ENCODE results near the gene TRABD2A.

Gene TRABD2A

DNA sequence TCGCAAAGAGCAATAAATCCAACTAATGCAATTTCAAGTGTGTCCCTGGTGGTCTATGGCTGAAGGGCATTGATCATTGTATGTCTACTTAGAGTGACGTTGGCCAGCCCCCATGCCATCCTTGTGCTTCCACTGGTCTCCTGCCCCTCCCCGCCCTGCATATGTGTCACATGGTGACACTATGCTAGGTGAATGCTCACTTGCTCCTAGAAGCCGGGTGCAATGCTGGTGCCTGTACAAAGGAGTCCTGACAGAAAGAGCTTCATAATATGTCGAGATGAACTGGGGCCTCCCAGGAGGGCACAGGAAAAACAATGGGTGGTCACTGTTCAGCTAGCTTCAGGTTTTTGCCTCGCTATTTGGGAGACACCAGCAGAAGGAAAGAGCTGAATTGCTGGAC is 5.9 kb upstream of the TRABD2A start:
- TF ChIP-seq, protein P1, sequence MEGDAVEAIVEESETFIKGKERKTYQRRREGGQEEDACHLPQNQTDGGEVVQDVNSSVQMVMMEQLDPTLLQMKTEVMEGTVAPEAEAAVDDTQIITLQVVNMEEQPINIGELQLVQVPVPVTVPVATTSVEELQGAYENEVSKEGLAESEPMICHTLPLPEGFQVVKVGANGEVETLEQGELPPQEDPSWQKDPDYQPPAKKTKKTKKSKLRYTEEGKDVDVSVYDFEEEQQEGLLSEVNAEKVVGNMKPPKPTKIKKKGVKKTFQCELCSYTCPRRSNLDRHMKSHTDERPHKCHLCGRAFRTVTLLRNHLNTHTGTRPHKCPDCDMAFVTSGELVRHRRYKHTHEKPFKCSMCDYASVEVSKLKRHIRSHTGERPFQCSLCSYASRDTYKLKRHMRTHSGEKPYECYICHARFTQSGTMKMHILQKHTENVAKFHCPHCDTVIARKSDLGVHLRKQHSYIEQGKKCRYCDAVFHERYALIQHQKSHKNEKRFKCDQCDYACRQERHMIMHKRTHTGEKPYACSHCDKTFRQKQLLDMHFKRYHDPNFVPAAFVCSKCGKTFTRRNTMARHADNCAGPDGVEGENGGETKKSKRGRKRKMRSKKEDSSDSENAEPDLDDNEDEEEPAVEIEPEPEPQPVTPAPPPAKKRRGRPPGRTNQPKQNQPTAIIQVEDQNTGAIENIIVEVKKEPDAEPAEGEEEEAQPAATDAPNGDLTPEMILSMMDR (IDR thresholded peaks at IDR 0.05; ENCODE audit: borderline replicate concordance, control extremely low read depth, extremely low read depth, insufficient read depth, missing control alignments) = no peak
- in situ Hi-C loops (cut with MboI; ENCODE audit: low sequenced_read_pairs, unreplicated experiment) = no loop called here
- DNase-seq (ENCODE audit: low spot score) = no peak

DNA sequence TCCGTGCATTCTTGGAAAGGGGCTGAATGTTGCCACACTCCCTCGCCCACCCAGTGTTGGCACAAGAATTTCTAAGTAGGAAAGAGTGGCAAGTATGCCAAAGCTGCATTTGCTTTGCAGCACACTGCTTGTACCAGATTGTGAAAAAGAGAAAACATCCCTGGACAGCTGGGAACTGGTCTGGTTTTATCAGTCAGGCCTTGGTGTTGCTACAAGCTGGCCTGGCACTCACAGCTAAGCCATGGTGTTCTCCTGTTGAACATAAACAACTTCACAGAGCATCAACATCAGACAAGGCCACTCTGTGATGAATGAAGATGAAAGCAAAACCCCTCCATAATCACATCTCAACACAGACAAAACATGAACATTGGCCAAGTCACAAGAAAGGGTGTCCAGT is 4.2 kb upstream of the TRABD2A start:
- in situ Hi-C loops (cut with MboI; ENCODE audit: low sequenced_read_pairs, unreplicated experiment) = no loop called here
- DNase-seq (ENCODE audit: low spot score) = no peak
- TF ChIP-seq, protein P1 (IDR thresholded peaks at IDR 0.05; ENCODE audit: borderline replicate concordance, control extremely low read depth, extremely low read depth, insufficient read depth, missing control alignments) = no peak

DNA sequence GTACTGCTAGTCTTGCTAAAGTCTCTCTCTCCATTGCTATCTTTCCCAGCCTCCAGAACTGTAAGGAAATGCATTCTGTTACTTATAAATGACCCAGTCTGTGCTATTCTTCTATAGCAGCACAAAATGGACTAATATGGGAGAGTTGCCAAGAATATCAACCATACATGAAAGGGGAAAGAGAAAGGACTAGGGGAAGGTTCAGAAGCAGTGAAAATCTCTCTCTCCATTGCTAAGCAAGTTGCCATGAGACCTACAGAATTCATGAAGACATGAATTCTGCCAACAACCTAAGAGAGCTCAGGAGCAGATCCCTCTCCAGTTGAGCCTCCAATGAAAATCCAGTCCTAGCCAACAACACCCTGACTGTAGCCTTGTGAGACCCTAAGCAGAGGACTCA is 3.6 kb upstream of the TRABD2A start:
- TF ChIP-seq, protein P1 (IDR thresholded peaks at IDR 0.05; ENCODE audit: borderline replicate concordance, control extremely low read depth, extremely low read depth, insufficient read depth, missing control alignments) = no peak

DNA sequence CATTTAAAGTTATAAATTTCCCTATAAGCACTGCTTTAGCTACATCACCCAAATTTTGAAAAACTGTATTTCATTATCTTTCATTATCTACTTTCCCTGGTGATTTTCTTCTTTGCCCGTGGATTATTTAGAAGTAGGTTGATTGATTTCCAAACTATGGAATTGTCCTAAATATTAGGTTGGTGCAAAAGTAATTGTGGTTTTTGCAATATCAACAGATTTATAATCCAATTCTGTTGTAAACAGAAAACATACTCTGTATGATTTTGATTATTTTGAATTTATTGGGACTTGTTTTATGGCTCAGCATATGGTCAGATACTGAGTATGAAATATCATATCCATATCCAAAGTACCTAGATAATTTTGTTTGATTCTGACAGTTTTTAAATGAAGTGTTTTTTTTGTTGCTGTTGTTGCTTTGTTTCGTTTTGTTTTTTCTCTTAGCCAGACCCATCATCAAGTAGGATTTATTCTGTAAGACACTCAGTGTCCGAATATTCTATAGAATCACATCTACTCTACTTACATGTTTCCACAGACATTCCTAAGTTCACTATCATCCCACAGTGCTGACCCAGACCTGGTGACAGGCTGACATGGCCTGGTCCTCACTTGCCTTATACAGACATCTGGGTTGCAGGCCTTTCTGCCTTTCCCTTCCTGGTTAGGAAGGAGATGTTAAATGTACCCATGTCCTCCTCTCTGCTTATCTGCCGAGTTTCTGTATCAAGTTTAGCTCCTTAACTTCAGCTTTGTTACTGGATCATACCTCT is 2.1 kb upstream of the TRABD2A start:
- no peak for DNase-seq (ENCODE audit: low spot score)
- TF ChIP-seq, protein P1 (IDR thresholded peaks at IDR 0.05; ENCODE audit: borderline replicate concordance, control extremely low read depth, extremely low read depth, insufficient read depth, missing control alignments) = no peak
- in situ Hi-C loops (cut with MboI; ENCODE audit: low sequenced_read_pairs, unreplicated experiment) = no loop called here

More for the DNA sequence above, 3.6 kb upstream of the TRABD2A start:
- in situ Hi-C loops (cut with MboI; ENCODE audit: low sequenced_read_pairs, unreplicated experiment) = no loop called here
- no peak for DNase-seq (ENCODE audit: low spot score)

DNA sequence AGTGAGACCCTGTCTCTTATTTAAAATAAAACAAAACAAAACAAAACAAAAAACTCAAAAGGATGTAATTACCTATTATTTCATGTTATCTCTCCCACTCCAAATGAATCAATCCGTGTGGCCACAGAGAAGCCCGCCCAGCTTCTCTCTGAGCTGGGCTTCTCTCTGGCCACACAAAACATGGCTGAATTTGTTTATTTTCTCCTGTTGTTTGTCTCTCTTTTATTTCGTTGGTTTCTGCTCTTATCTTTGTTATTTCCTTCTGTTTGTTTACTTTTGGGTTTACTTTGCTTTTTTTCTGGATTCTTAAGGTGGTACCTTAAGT is 1.5 kb upstream of the TRABD2A start:
- DNase-seq (ENCODE audit: low spot score) = no peak
- in situ Hi-C loops (cut with MboI; ENCODE audit: low sequenced_read_pairs, unreplicated experiment) = no loop called here
- TF ChIP-seq, protein P1 (IDR thresholded peaks at IDR 0.05; ENCODE audit: borderline replicate concordance, control extremely low read depth, extremely low read depth, insufficient read depth, missing control alignments) = no peak

DNA sequence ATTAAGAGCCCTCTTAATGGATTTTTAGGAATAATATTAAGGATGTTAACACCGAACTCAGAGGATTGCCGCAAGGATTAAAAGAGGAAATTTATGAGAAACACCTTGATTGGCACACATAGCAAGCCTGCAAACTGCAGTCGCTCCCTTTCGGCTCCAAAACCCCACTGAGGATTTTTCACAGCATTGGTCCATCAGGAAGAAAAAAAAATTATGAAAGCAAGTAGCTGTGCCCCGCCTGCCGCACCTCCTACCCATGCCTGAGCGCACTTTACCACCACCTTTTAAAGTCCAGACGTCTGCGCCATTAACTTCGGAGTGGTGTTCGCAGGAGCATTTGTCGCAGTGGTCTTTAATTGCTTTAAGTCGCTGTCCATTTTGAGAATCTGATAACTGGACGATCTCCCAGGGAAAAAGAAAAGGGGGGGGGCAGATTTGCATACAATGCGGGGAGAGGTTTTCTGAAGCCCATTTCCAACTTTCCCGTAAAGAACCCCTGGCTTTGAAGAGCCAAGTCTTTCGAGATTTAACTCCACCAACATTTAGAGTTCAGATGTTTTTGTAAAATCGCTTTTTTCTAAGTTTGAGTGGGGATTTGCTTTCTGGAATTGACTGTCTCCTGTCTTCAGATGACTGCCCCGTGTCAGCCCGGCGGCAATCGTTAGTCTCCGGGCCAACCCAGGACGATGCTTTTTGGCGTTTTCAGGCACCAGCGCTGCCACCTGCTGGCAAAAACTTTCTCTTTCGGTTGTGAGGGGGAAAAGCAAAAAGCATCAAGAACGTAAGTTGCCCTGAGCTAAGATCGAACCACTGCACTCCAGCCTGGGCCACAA is 913 bp upstream of the TRABD2A start:
- DNase-seq (ENCODE audit: low spot score) = peak; percentile 70
- TF ChIP-seq, protein P1 (IDR thresholded peaks at IDR 0.05; ENCODE audit: borderline replicate concordance, control extremely low read depth, extremely low read depth, insufficient read depth, missing control alignments) = peak; percentile 72
- in situ Hi-C loops (cut with MboI; ENCODE audit: low sequenced_read_pairs, unreplicated experiment) = no loop called here

Measured in GM13976 (cell line).